Astrocyte of the cerebellum (primary cell): ENCODE results near the gene AFG1L.

Experiments
- DNase-seq: peaks from one replicate; pipeline ENCODE4 v3.0.0-alpha.2; 2011; ENCODE audit warnings: low read depth
- H3K4me3 ChIP-seq: 2 replicates; pipeline ENCODE4 v1.5.1; 2011; ENCODE audit warnings: mild to moderate bottlenecking, low read depth, low read length, moderate library complexity
- CTCF ChIP-seq: IDR thresholded peaks from 2 replicates; pipeline ENCODE4 v1.5.1; 2012; ENCODE audit warnings: low read length, low read depth, moderate library complexity, mild to moderate bottlenecking; ENCODE audit errors: missing control alignments
- in situ Hi-C: cut with HindIII; loops from 2 replicates; pipeline ENCODE4 v1.10.0; 2017; ENCODE audit warnings: low sequenced_read_pairs

Gene AFG1L

GRCh38 chr6:108330806-108331205 is 36.0 kb downstream of the AFG1L start:
- no peak for TF ChIP-seq CTCF
- H3K4me3 ChIP-seq = no peak overlapping the region
- in situ Hi-C loops = no loop called here
- DNase-seq = no peak

- no peak overlapping the region for H3K4me3 ChIP-seq
- no peak for TF ChIP-seq CTCF
- in situ Hi-C loops = no loop called here
- DNase-seq = no peak
Observed at GRCh38 chr6:108331982-108332381, 37.1 kb downstream of the AFG1L start.

- no peak for DNase-seq
- TF ChIP-seq CTCF = no peak
- no peak overlapping the region for H3K4me3 ChIP-seq
- in situ Hi-C loops = no loop called here
Observed at GRCh38 chr6:108336971-108337370, 42.1 kb downstream of the AFG1L start.

- in situ Hi-C loops = no loop called here
- no peak overlapping the region for H3K4me3 ChIP-seq
- TF ChIP-seq CTCF = no peak
- no peak for DNase-seq
Observed at GRCh38 chr6:108337721-108338120, 42.9 kb downstream of the AFG1L start.

- H3K4me3 ChIP-seq = no peak overlapping the region
- TF ChIP-seq CTCF = no peak
- in situ Hi-C loops = no loop called here
- DNase-seq = no peak
Observed at GRCh38 chr6:108341372-108341771, 46.5 kb downstream of the AFG1L start.

GRCh38 chr6:108343894-108344293 is 49.0 kb downstream of the AFG1L start:
- no peak for TF ChIP-seq CTCF
- no peak overlapping the region for H3K4me3 ChIP-seq
- in situ Hi-C loops = no loop called here
- no peak for DNase-seq

GRCh38 chr6:108348655-108349349 is 53.9 kb downstream of the AFG1L start:
- no peak overlapping the region for H3K4me3 ChIP-seq
- TF ChIP-seq CTCF = no peak
- DNase-seq = no peak
- in situ Hi-C loops = no loop called here
